HG02938 (cell line): ENCODE data around the gene ART1.
"Not testable (repeated sequence)": the region's sequence is repeated elsewhere in the genome, so short reads cannot be mapped to it uniquely, and the experiment has no call there.

Experiments used
- ATAC-seq: cut with Tn5 transposase; IDR thresholded peaks from one replicate; pipeline ENCODE4 v1.9.1; 2021; ENCODE audit warnings: mild to moderate bottlenecking, moderate library complexity; ENCODE audit not compliant: unreplicated experiment

The ART1 gene

GRCh38 chr11:3631331-3631730, 13.6 kb upstream of the ART1 start:
- no peak for ATAC-seq

DNA sequence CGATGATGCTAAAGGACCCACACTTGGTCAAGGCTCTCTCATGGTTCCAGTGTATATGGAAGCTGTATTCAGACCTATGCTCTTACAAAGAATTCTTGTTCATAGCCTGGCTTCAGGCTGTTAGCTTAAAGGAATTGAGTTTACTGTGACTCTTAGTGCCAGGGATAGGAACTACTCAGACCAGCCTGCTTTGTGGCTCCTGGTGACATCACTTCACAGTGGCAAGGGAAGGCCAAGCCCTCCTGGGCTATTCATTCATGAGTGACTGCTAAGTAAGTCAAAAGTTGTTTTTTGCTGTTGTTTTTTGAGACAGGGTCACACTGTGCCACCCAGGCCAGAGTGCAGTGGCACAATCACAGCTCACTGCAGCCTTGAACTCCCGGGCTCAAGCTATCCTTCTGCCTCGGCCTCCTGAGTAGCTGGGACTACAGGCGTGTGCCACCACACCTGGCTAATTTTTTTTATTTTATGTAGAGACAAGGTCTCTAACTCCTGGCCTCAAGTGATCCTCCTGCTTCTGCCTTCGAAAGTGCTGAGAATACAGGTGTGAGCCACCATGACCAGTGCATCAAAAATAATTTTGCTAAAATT, 12.8 kb upstream of the ART1 start:
- ATAC-seq: no peak

DNA sequence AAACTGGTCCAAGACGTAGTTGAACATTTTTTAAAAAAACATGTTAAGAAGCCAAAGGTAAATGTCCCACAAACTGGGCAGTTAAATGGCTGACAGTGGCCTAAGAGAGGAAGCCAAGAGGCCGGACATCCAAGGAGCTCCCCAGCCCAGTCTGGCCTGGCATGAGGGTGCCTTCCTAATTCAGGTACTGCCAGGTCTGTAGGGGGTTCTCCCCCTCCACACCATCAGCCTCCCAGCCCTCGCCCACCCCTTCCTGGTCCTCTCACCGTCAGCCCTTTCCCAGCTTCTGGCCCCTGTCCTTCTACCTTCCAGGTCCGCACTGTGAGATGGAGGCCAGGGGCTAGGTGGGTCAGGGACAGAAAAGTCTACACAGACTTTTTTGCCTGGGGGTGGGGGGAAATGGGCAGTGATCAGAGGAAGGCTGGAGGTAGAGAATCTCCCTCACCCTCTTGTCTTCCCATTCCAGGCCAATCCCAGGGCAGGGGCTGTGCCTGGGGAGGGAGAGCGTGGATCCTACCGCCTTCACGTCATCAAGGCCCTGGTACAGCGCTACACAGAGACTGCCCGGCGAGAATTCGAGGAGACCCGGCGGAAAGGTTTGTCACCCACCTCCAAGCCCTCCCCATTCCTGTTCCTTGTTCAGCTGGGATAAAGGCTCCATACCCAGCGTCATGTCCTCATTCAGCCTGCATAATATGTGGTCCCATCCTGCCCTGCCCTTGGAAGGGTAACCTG, 9.1 kb upstream of the ART1 start:
- ATAC-seq: no peak

- no peak for ATAC-seq
Observed at GRCh38 chr11:3637201-3637600, 7.7 kb upstream of the ART1 start.

DNA sequence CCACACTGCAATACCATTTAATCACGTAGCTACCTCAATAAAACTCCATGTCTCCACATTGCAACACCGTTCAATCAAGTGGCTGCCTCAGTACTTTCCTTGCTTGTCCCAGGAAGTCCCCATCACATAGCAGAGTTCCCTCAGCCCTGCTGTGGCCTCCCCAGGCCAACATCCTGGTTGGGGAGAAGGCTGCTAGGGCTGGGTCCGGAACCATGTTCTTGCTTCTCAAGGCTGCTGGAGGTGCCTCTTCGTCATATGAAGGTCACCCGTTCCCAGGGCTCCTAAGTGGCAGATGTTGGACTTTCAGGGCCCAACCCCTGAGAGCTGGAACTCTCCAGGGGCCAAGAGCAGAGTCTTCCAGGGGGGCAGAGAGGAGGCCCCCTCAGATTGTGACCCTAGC, 6.4 kb upstream of the ART1 start:
- no peak for ATAC-seq

GRCh38 chr11:3639841-3640240, 5.1 kb upstream of the ART1 start:
- no peak for ATAC-seq

DNA sequence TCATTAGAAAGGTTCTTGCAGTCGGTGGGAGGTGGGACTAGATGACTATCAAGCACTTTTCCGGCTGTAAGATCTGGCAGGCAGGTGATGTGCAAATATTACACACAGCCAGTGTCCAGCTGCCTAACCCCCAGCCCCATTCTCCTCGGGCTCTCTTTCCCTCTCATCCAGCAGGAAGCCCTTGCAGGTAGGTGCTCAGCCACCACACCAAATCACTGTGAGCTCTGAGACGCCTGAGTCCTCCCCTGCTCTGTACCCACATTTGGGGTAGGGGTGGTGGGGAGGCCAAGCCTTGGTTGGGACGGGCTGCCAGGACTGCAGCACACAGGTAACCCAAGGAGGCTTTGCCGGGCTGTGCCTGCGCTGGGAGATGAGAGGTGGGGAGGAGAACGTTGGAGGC, 3.7 kb upstream of the ART1 start:
- no peak for ATAC-seq

DNA sequence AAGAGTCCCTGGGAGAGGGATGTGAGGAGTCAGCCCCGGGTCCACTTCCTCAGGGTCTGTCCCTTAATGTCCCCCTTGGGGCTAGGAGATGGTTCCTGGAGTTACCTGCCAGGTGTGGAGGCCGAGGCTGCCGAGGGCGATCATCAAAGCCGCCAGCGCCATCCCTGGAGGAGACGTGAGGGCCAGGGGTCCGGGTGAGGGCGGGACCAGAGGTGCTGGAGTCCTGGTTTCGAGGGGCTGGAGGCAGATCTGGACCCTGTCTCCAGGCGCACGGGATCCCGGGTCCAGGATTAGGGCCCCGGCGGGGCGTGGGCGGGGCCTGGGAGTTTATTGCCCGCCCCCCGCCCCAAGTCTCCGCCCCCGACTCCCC, 3.2 kb upstream of the ART1 start, which contains the start of gene ART5:
Gene ART5 (minus strand): TSS at position 292 of the 370 bp plus-strand sequence. CDS start 130 bp downstream, at position 162.
- no peak for ATAC-seq

- no peak for ATAC-seq
Observed at GRCh38 chr11:3642071-3642951, 2.6 kb upstream of the ART1 start.

GRCh38 chr11:3643102-3643546, 1.8 kb upstream of the ART1 start:
- ATAC-seq: not testable (repeated sequence)

GRCh38 chr11:3645552-3645951, 624 bp downstream of the ART1 start:
- ATAC-seq: no peak

DNA sequence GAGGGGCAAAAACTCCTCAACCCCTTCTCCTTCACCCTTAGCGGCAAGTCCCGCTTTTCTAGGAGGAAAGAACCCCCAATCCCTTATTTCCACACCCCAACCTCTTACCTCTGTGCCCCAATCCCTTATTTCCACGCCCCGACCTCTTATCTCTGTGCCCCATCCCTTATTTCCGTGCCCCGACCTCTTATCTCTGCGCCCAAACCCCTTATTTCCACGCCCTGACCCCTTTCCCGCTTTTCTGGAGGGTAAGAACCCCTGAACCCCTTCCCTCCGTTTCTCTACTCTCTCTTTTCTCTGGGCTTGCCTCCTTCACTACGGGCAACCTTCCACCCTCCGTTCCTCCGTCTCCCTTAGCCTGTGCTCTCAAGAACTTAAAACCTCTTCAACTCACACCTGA, 3.9 kb downstream of the ART1 start:
- ATAC-seq: not testable (repeated sequence)

GRCh38 chr11:3649374-3649773, 4.4 kb downstream of the ART1 start:
- not testable (repeated sequence) for ATAC-seq

GRCh38 chr11:3652514-3652913, 7.6 kb downstream of the ART1 start:
- ATAC-seq: not testable (repeated sequence)

DNA sequence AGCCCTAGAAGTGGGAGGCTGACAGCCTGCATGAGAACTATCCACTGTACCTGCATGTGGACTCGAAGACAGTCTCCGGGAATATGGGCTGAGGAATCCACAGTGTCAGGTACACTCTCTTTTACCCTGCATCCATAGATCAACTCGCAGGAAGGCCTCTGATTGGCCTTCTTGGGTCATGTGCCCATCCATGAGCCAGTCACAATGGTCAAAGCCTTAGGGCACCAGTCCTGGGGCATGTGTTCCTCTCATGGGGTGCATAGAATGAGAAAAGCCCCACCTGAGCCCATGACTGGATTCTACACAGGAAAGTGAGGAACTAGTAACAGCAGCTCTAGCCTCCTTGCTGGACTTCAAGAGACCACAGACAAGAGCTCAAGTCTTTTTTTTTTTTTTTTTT, 10.6 kb downstream of the ART1 start:
- no peak for ATAC-seq

DNA sequence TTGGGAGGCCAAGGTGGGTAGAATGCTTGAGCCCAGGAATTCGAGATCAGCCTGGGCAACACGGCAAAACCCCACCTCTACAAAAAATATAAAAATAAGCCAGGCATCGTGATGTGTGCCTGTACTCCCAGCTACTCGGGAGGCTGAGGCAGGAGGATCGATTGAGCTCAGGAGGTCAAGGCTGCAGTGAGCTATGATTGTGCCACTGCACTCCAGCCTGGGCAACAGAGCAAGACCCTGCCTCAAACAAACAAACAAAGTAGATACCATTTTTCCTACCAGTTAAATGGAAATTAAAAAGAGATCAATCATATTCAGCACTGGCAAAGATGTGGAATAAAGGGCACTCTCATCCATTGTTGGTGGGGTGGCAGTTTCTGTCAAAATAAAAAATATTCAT, 12.4 kb downstream of the ART1 start:
- not testable (repeated sequence) for ATAC-seq

DNA sequence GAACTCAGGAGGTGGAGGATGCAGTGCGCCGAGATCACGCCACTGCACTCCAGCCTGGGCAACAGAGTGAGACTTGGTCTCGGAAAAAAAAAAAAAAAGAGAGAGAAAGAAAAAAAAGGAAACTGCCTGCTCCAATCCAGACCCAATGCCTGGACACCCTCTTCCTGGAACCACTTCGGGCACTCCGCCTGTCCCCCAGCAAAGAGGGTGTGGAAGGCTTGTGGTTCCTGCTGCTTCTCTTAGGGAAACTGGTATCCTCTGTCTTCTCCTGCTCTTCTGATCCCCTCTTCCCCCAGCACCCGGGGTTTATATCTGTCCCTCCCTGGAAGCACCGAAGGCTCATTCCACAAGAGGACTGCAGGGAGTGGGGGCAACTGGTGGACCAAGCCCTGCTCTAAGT, 13.3 kb downstream of the ART1 start:
- ATAC-seq: no peak

DNA sequence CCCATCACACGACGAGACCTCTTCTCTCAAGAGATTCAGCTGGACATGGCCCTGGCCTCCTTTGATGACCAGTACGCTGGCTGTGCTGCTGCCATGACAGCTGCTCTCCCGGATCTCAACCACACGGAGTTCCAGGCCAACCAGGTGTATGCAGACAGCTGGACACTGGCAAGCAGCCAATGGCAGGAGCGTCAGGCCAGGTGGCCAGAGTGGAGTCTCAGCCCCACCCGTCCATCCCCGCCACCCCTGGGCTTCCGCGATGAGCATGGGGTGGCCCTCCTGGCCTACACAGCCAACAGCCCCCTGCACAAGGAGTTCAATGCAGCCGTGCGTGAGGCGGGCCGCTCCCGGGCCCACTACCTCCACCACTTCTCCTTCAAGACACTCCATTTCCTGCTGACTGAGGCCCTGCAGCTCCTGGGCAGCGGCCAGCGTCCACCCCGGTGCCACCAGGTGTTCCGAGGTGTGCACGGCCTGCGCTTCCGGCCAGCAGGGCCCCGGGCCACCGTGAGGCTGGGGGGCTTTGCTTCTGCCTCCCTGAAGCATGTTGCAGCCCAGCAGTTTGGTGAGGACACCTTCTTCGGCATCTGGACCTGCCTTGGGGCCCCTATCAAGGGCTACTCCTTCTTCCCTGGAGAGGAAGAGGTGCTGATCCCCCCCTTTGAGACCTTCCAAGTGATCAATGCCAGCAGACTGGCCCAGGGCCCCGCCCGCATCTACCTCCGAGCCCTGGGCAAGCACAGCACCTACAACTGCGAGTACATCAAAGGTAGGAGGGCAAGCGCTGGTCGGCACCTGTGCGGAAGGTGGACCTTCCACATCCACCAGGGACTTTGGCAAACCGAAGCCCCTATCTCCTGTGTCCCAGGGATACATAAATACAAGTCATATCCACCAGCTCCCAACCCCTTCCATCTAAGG, 14.9 kb downstream of the ART1 start:
- ATAC-seq: no peak

GRCh38 chr11:3660960-3661359, 16.0 kb downstream of the ART1 start:
- ATAC-seq: no peak

DNA sequence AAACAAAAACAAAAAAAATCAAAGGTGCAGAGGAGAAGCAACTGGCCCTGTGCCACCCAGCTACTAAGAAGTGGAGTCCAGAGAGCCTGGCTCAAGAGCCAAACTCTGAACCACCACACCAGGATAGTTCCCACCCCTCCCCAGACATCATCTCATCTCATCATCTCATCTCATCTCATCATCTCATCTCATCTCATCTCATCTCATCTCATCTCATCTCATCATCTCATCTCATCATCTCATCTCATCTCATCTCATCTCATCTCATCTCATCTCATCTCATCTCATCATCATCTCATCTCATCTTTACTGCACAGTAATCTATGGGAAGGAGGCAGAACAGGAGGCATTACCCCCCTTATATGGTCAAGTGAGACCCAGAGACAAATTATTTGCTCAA, 17.9 kb downstream of the ART1 start:
- ATAC-seq: no peak
